GM12878 (cell line): ENCODE data around the gene ART1. TPM values are rescaled to one million over a fixed set of nuclear protein-coding genes. Genes with fewer than 3 reads are reported as not detected.

ENCODE experiments used
- ATAC-seq: fragments of 200-7000 bp; cut with Tn5 transposase; 3 replicates; pipeline ENCODE4 v1.9.1; 2020; ENCODE audit warnings: mild to moderate bottlenecking, moderate library complexity
- BruUV-seq: library from RNA; stranded (reverse); fragments of 400-500 nt; replicated peaks from 2 replicates; lab custom pipeline; 2021; lab: Mats Ljungman, UMichigan
- CTCF ChIA-PET: fragments of 300-600 bp; sonication (Branson Sonifier 250); formaldehyde crosslinking; extraction: SDS; loops from one replicate; lab custom pipeline; 2021; ENCODE audit warnings: inconsistent platforms; lab: Yijun Ruan, JAX
- POLR2A ChIA-PET: fragments of 350-600 bp; formaldehyde crosslinking; extraction: SDS; loops from one replicate; lab custom pipeline; 2021; ENCODE audit warnings: inconsistent platforms; lab: Charles Lee
- RAD21 ChIA-PET: fragments of 300-600 bp; sonication (Branson Sonifier 250); formaldehyde crosslinking; loops from one replicate; lab custom pipeline; 2023; ENCODE audit warnings: antibody characterized with exemption; ENCODE audit not compliant: unreplicated experiment; lab: Charles Lee
- SMC1A ChIA-PET: fragments of 300-600 bp; sonication (Branson Sonifier 250); formaldehyde crosslinking; loops from one replicate; lab custom pipeline; 2023; ENCODE audit not compliant: unreplicated experiment, uncharacterized antibody; lab: Charles Lee
- DNase-seq: peaks from one replicate; pipeline ENCODE4 v3.0.0-alpha.2; 2011; ENCODE audit warnings: low read depth, low spot score
- FAIRE-seq: peaks from 3 replicates; lab custom pipeline; 2011; peaks lifted over from hg19 to GRCh38; lab: Jason Lieb, UNC
- H2AFZ ChIP-seq: 2 replicates; pipeline ENCODE4 v1.6.0; 2011; ENCODE audit warnings: low read depth, low read length, control low read depth; ENCODE audit not compliant: control insufficient read depth
- H3K27ac ChIP-seq: 2 replicates; pipeline ENCODE4 v1.5.1; 2011; ENCODE audit warnings: control low read depth; ENCODE audit not compliant: control insufficient read depth, insufficient read depth
- H3K27me3 ChIP-seq, 2 experiments: replicated peaks in 1 of 2; 2 replicates each; pipeline versions ENCODE4 v1.6.0 to v1.6.1; 2011; ENCODE audit warnings: low read length in 1 of 2; ENCODE audit not compliant: control insufficient read depth in 2 of 2, insufficient read depth in 2 of 2
- H3K36me3 ChIP-seq, 2 experiments: 2 replicates each; pipeline ENCODE4 v1.5.1; 2011; ENCODE audit warnings: low read length in 1 of 2; ENCODE audit not compliant: control insufficient read depth in 2 of 2, insufficient read depth in 2 of 2
- H3K4me1 ChIP-seq: 2 replicates; pipeline ENCODE4 v1.6.1; 2011; ENCODE audit warnings: mild to moderate bottlenecking, low read length, moderate library complexity, mixed read lengths; ENCODE audit not compliant: control insufficient read depth, insufficient read depth
- H3K4me2 ChIP-seq: 2 replicates; pipeline ENCODE4 v1.6.0; 2011; ENCODE audit warnings: control low read depth; ENCODE audit not compliant: control insufficient read depth, insufficient read depth
- H3K4me3 ChIP-seq: fragments of 200-600 bp; sonication (generic); 2 replicates; pipeline ENCODE4 v1.5.1; 2016
- H3K79me2 ChIP-seq: 2 replicates; pipeline ENCODE4 v1.6.0; 2011; ENCODE audit warnings: low read length; ENCODE audit not compliant: control insufficient read depth, insufficient read depth
- H3K9ac ChIP-seq: 2 replicates; pipeline ENCODE4 v1.8.0; 2011; ENCODE audit warnings: low read length, control low read depth, mixed read lengths; ENCODE audit not compliant: control insufficient read depth, insufficient read depth
- H3K9me3 ChIP-seq: replicated peaks from 3 replicates; pipeline ENCODE4 v1.5.1; 2011; ENCODE audit warnings: mild to moderate bottlenecking, low read length; ENCODE audit not compliant: control insufficient read depth, insufficient read depth
- H4K20me1 ChIP-seq: 2 replicates; pipeline ENCODE4 v1.6.0; 2011; ENCODE audit not compliant: control insufficient read depth, insufficient read depth
- CHD2 ChIP-seq: IDR thresholded peaks from 2 replicates; pipeline ENCODE4 v1.6.1; 2011; ENCODE audit warnings: low read depth, low read length, improper control_type of control experiment, borderline replicate concordance
- EZH2 ChIP-seq: IDR thresholded peaks from 2 replicates; pipeline ENCODE4 v1.6.1; 2012; ENCODE audit warnings: low read depth, mild to moderate bottlenecking, control low read depth, inconsistent platforms, low read length, borderline replicate concordance; ENCODE audit not compliant: control insufficient read depth
- KDM1A ChIP-seq: fragments of 200-600 bp; sonication (generic); IDR thresholded peaks from 2 replicates; pipeline ENCODE4 v1.6.1; 2016; ENCODE audit warnings: borderline replicate concordance
- LARP7 ChIP-seq: fragments of 450-650 bp; IDR thresholded peaks from 2 replicates; pipeline ENCODE4 v1.6.1; 2017; ENCODE audit warnings: mild to moderate bottlenecking
- SIN3A ChIP-seq: IDR thresholded peaks from 2 replicates; pipeline ENCODE4 v1.6.1; 2012; ENCODE audit warnings: low read depth, low read length, improper control_type of control experiment
- SUZ12 ChIP-seq: fragments of 200-600 bp; sonication (generic); IDR thresholded peaks from one replicate; pipeline ENCODE4 v1.6.1; 2018; ENCODE audit warnings: antibody characterized with exemption, mild to moderate bottlenecking; ENCODE audit not compliant: unreplicated experiment
- TCF3 ChIP-seq: IDR thresholded peaks from 2 replicates; pipeline ENCODE4 v1.6.1; 2012; ENCODE audit warnings: low read depth, mild to moderate bottlenecking, low read length, borderline replicate concordance; ENCODE audit not compliant: insufficient read depth
- WGBS: methylation state at CpG from one replicate; pipeline ENCODE4 v1.1.6; 2016; ENCODE audit warnings: low lambda C conversion rate; ENCODE audit not compliant: insufficient replicate concordance, insufficient coverage; ENCODE audit errors: missing lambda C conversion rate; 5-methylcytosine and 5-hydroxymethylcytosine counted together
- in situ Hi-C: fragments of 300-500 bp; cut with MboI; formaldehyde crosslinking; loops from 9 replicates; pipeline ENCODE4 v1.14.3; 2018; ENCODE audit warnings: mixed read lengths
- intact Hi-C: fragments of 100-400 bp; cut with micrococcal nuclease; formaldehyde crosslinking; loops from one replicate; pipeline ENCODE4 v1.14.2; 2022; ENCODE audit not compliant: unreplicated experiment
- polyA plus RNA-seq, 11 experiments: library from polyadenylated mRNA; depleted of rRNA in 4 of 11; unstranded in 6 of 11; stranded (reverse) in 5 of 11; fragments of >200 nt; fragmentation: Nextera tagmentation in 4 of 11; fragmentation: Illumina TruSeq in 1 of 11; extraction: Ambion mirVana in 4 of 11; extraction: Trizol in 1 of 11; gene quantifications; 1 replicate in 1 of 11; 2 replicates in 10 of 11; pipeline versions ENCODE4 v1.2.1 to v1.2.3, GENCODE V29; 2011 to 2016; ENCODE audit warnings: inconsistent platforms in 2 of 11, missing spikeins in 2 of 11, low read depth in 1 of 11
- total RNA-seq, 4 experiments: library from RNA; depleted of rRNA in 3 of 4; stranded (reverse); fragments of >200 nt in 3 of 4; fragmentation: Illumina TruSeq in 1 of 4; extraction: Trizol in 1 of 4; gene quantifications; 2 replicates each; pipeline versions ENCODE4 v1.2.1 to v1.2.3, GENCODE V29; 2013 to 2021
- TF ChIP-seq, protein P1 (sequence below): IDR thresholded peaks from 2 replicates; pipeline ENCODE4 v1.6.1; 2011; ENCODE audit warnings: low read depth, low read length, improper control_type of control experiment, borderline replicate concordance
- TF ChIP-seq, protein P2 (sequence below): fragments of 450-650 bp; IDR thresholded peaks from 2 replicates; pipeline ENCODE4 v1.6.1; 2017; ENCODE audit warnings: mild to moderate bottlenecking, moderate library complexity
- TF ChIP-seq, protein P3 (sequence below): fragments of 450-650 bp; IDR thresholded peaks from 2 replicates; pipeline ENCODE4 v1.6.1; 2017; ENCODE audit warnings: mild to moderate bottlenecking, moderate library complexity

The ART1 gene
- total and polyA plus RNA-seq, 10 of the 15 experiments (the other 5 are each of a cell fraction or from before 2014, with no cell fraction given) = not detected

DNA sequence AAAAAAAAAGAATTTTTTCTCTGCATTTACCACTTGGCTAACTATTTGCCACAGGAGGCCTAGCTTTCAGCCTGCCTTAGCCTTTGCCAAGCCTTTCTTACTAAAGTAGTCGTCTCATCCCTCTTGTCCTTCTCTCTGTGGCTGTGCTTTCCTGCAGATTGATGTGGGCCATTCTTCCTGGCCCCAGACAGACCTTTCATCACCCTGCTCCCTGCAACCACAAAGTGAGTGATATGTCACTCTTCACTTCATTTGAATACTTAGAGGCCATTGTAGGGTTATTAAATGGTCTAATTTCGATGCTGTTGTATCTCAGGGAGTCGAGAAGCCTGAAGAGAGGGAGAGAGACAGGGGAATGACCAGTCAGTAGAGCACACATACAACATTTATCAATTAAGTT lies 40.8 kb upstream of the ART1 start:
- no peaks in the 10 kb centered on the region for H3K9me3 ChIP-seq
- intact Hi-C loops = no loop called here
- no peaks in the 10 kb centered on the region for H4K20me1 ChIP-seq
- FAIRE-seq (no peak), ATAC-seq (no peak), DNase-seq (no peak)
- H3K9ac ChIP-seq = no peak overlapping the region
- ChIA-PET SMC1A (no interaction called here), CTCF (no interaction called here), POLR2A (no interaction called here), RAD21 (no interaction called here)
- peaks cover 0 to 4% of the 10 kb centered on the region in 2 experiments; a peak in 2 of 4 replicates for H3K27me3 ChIP-seq
- no peak overlapping the region for H3K4me3 ChIP-seq
- H3K79me2 ChIP-seq = no peaks in the 10 kb centered on the region
- no peaks in the 10 kb centered on the region for H3K4me1 ChIP-seq
- no TSS peak for BruUV-seq
- in situ Hi-C loops = no loop called here
- H3K4me2 ChIP-seq = no peak overlapping the region
- H3K27ac ChIP-seq = no peak overlapping the region
- no peak for TF ChIP-seq KDM1A
- TF ChIP-seq TCF3 = no peak
- TF ChIP-seq SIN3A = no peak
- TF ChIP-seq, protein P1, sequence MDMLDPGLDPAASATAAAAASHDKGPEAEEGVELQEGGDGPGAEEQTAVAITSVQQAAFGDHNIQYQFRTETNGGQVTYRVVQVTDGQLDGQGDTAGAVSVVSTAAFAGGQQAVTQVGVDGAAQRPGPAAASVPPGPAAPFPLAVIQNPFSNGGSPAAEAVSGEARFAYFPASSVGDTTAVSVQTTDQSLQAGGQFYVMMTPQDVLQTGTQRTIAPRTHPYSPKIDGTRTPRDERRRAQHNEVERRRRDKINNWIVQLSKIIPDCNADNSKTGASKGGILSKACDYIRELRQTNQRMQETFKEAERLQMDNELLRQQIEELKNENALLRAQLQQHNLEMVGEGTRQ = no peak
- TF ChIP-seq CHD2 = no peak
- TF ChIP-seq, protein P2, sequence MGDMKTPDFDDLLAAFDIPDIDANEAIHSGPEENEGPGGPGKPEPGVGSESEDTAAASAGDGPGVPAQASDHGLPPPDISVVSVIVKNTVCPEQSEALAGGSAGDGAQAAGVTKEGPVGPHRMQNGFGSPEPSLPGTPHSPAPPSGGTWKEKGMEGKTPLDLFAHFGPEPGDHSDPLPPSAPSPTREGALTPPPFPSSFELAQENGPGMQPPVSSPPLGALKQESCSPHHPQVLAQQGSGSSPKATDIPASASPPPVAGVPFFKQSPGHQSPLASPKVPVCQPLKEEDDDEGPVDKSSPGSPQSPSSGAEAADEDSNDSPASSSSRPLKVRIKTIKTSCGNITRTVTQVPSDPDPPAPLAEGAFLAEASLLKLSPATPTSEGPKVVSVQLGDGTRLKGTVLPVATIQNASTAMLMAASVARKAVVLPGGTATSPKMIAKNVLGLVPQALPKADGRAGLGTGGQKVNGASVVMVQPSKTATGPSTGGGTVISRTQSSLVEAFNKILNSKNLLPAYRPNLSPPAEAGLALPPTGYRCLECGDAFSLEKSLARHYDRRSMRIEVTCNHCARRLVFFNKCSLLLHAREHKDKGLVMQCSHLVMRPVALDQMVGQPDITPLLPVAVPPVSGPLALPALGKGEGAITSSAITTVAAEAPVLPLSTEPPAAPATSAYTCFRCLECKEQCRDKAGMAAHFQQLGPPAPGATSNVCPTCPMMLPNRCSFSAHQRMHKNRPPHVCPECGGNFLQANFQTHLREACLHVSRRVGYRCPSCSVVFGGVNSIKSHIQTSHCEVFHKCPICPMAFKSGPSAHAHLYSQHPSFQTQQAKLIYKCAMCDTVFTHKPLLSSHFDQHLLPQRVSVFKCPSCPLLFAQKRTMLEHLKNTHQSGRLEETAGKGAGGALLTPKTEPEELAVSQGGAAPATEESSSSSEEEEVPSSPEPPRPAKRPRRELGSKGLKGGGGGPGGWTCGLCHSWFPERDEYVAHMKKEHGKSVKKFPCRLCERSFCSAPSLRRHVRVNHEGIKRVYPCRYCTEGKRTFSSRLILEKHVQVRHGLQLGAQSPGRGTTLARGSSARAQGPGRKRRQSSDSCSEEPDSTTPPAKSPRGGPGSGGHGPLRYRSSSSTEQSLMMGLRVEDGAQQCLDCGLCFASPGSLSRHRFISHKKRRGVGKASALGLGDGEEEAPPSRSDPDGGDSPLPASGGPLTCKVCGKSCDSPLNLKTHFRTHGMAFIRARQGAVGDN = no peak
- TF ChIP-seq LARP7 = no peak
- TF ChIP-seq SUZ12 = no peak
- no peak for TF ChIP-seq EZH2
- TF ChIP-seq, protein P3, sequence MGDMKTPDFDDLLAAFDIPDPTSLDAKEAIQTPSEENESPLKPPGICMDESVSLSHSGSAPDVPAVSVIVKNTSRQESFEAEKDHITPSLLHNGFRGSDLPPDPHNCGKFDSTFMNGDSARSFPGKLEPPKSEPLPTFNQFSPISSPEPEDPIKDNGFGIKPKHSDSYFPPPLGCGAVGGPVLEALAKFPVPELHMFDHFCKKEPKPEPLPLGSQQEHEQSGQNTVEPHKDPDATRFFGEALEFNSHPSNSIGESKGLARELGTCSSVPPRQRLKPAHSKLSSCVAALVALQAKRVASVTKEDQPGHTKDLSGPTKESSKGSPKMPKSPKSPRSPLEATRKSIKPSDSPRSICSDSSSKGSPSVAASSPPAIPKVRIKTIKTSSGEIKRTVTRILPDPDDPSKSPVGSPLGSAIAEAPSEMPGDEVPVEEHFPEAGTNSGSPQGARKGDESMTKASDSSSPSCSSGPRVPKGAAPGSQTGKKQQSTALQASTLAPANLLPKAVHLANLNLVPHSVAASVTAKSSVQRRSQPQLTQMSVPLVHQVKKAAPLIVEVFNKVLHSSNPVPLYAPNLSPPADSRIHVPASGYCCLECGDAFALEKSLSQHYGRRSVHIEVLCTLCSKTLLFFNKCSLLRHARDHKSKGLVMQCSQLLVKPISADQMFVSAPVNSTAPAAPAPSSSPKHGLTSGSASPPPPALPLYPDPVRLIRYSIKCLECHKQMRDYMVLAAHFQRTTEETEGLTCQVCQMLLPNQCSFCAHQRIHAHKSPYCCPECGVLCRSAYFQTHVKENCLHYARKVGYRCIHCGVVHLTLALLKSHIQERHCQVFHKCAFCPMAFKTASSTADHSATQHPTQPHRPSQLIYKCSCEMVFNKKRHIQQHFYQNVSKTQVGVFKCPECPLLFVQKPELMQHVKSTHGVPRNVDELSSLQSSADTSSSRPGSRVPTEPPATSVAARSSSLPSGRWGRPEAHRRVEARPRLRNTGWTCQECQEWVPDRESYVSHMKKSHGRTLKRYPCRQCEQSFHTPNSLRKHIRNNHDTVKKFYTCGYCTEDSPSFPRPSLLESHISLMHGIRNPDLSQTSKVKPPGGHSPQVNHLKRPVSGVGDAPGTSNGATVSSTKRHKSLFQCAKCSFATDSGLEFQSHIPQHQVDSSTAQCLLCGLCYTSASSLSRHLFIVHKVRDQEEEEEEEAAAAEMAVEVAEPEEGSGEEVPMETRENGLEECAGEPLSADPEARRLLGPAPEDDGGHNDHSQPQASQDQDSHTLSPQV = no peak
- no peaks in the 10 kb centered on the region for H3K36me3 ChIP-seq
- H2AFZ ChIP-seq = no peak overlapping the region
- WGBS = 2% methylated on average over 3 of the region's 3 CpGs
